Neural cell (in vitro differentiated cells): Measurements from ENCODE around the gene TSPEAR. TPM values are rescaled to one million over a fixed set of nuclear protein-coding genes. Genes with fewer than 3 reads are reported as not detected.
"Not testable (repeated sequence)": the region's sequence is repeated elsewhere in the genome, so short reads cannot be mapped to it uniquely, and the experiment has no call there.

Experiments used
- H2AFZ ChIP-seq: fragments of 200-600, 300-800 bp; sonication (generic), shearing (Covaris generic); 2 replicates; pipeline ENCODE4 v1.6.0; 2014; ENCODE audit warnings: low read depth, mild to moderate bottlenecking, antibody characterized with exemption, low read length, moderate library complexity
- H3F3A ChIP-seq: fragments of 200-600 bp; shearing (Covaris generic); 2 replicates; pipeline ENCODE4 v1.6.1; 2016; ENCODE audit warnings: mild to moderate bottlenecking, moderate library complexity, mixed read lengths, antibody characterized with exemption, low read length; ENCODE audit not compliant: insufficient read depth, poor library complexity, severe bottlenecking
- H3K27ac ChIP-seq: fragments of 200-600, 300-800 bp; sonication (generic), shearing (Covaris generic); 2 replicates; pipeline ENCODE4 v1.5.1; 2014; ENCODE audit warnings: mild to moderate bottlenecking, low read length, moderate library complexity
- H3K27me3 ChIP-seq: fragments of 300-800, 200-600 bp; sonication (generic), shearing (Covaris generic); 2 replicates; pipeline ENCODE4 v1.6.0; 2014; ENCODE audit warnings: mild to moderate bottlenecking, low read depth, low read length, moderate library complexity; ENCODE audit not compliant: insufficient read depth
- H3K36me3 ChIP-seq: fragments of 300-800, 200-600 bp; sonication (generic), shearing (Covaris generic); 2 replicates; pipeline ENCODE4 v1.5.1; 2014; ENCODE audit warnings: mild to moderate bottlenecking, antibody characterized with exemption, low read length, moderate library complexity; ENCODE audit not compliant: insufficient read depth
- H3K4me2 ChIP-seq: fragments of 300-800, 200-600 bp; sonication (generic), shearing (Covaris generic); 2 replicates; pipeline ENCODE4 v1.6.0; 2014; ENCODE audit warnings: mild to moderate bottlenecking, low read length
- H3K4me3 ChIP-seq: fragments of 300-800, 200-600 bp; sonication (generic), shearing (Covaris generic); 2 replicates; pipeline ENCODE4 v1.5.1; 2014; ENCODE audit warnings: mild to moderate bottlenecking, low read length, moderate library complexity
- H3K79me2 ChIP-seq: fragments of 200-600 bp; shearing (Covaris generic); replicated peaks from 2 replicates; pipeline ENCODE4 v1.6.0; 2014; ENCODE audit warnings: mild to moderate bottlenecking, low read length, moderate library complexity; ENCODE audit not compliant: insufficient read depth
- H3K9ac ChIP-seq: fragments of 300-800, 200-600 bp; sonication (generic), shearing (Covaris generic); 2 replicates; pipeline ENCODE4 v1.6.1; 2016; ENCODE audit warnings: mild to moderate bottlenecking, low read length, mixed read lengths
- H3K9me2 ChIP-seq: fragments of 200-600 bp; shearing (Covaris generic); 2 replicates; pipeline ENCODE4 v1.6.1; 2016; ENCODE audit warnings: mild to moderate bottlenecking, low read length, mixed read lengths; ENCODE audit not compliant: insufficient read depth
- H3K9me3 ChIP-seq: fragments of 200-600, 300-800 bp; sonication (generic), shearing (Covaris generic); 2 replicates; pipeline ENCODE4 v1.6.1; 2016; ENCODE audit warnings: mild to moderate bottlenecking, mixed run types, low read length, moderate library complexity, mixed read lengths
- H4K20me1 ChIP-seq: fragments of 200-600 bp; shearing (Covaris generic); 2 replicates; pipeline ENCODE4 v1.6.1; 2016; ENCODE audit warnings: mild to moderate bottlenecking, mixed run types; ENCODE audit not compliant: insufficient read depth
- EP300 ChIP-seq: fragments of 450-650 bp; conservative IDR thresholded peaks from 2 replicates; pipeline ENCODE4 v1.6.1; 2014; ENCODE audit warnings: antibody characterized with exemption, mild to moderate bottlenecking, moderate library complexity; ENCODE audit not compliant: poor library complexity, severe bottlenecking
- EZH2 ChIP-seq: fragments of 200-600, 300-800 bp; shearing (Covaris generic), sonication (generic); IDR thresholded peaks from 2 replicates; pipeline ENCODE4 v1.6.1; 2014; ENCODE audit warnings: antibody characterized with exemption, low read length, borderline replicate concordance, mild to moderate bottlenecking; ENCODE audit not compliant: insufficient read depth, poor library complexity, severe bottlenecking
- MXI1 ChIP-seq: fragments of 450-650 bp; conservative IDR thresholded peaks from 2 replicates; pipeline ENCODE4 v1.6.1; 2014; ENCODE audit warnings: antibody characterized with exemption, mild to moderate bottlenecking; ENCODE audit not compliant: poor library complexity, severe bottlenecking
- POLR2AphosphoS5 ChIP-seq: IDR thresholded peaks from 2 replicates; pipeline ENCODE4 v1.6.1; 2012
- RAD21 ChIP-seq: fragments of 450-650 bp; conservative IDR thresholded peaks from 2 replicates; pipeline ENCODE4 v1.6.1; 2014; ENCODE audit warnings: antibody characterized with exemption, mild to moderate bottlenecking, moderate library complexity
- REST ChIP-seq: IDR thresholded peaks from 2 replicates; pipeline ENCODE4 v1.6.1; 2012; ENCODE audit warnings: borderline replicate concordance
- SMC3 ChIP-seq: fragments of 450-650 bp; conservative IDR thresholded peaks from 2 replicates; pipeline ENCODE4 v1.6.1; 2014; ENCODE audit warnings: antibody characterized with exemption, mild to moderate bottlenecking, moderate library complexity; ENCODE audit not compliant: poor library complexity
- TAF1 ChIP-seq: IDR thresholded peaks from 2 replicates; pipeline ENCODE4 v1.6.1; 2012; ENCODE audit warnings: low read depth
- polyA plus RNA-seq: library from polyadenylated mRNA; depleted of rRNA; stranded (reverse); fragments of >200 nt; gene quantifications from 2 replicates; pipeline ENCODE4 v1.2.3, GENCODE V29; 2014
- TF ChIP-seq, protein P1 (sequence below): fragments of 450-650 bp; IDR thresholded peaks from 2 replicates; pipeline ENCODE4 v1.5.1; 2014; ENCODE audit warnings: antibody characterized with exemption, mild to moderate bottlenecking, moderate library complexity; ENCODE audit not compliant: poor library complexity, severe bottlenecking

TSPEAR gene
- polyA plus RNA-seq, 1 donor from 2014 or later = 0.19 TPM

GRCh38 chr21:44686843-44687561, 24.4 kb downstream of the TSPEAR start:
- Histone ChIP-seq H3K9ac (no peak overlapping the region), H3K27me3 (no peaks in the 10 kb centered on the region)

DNA sequence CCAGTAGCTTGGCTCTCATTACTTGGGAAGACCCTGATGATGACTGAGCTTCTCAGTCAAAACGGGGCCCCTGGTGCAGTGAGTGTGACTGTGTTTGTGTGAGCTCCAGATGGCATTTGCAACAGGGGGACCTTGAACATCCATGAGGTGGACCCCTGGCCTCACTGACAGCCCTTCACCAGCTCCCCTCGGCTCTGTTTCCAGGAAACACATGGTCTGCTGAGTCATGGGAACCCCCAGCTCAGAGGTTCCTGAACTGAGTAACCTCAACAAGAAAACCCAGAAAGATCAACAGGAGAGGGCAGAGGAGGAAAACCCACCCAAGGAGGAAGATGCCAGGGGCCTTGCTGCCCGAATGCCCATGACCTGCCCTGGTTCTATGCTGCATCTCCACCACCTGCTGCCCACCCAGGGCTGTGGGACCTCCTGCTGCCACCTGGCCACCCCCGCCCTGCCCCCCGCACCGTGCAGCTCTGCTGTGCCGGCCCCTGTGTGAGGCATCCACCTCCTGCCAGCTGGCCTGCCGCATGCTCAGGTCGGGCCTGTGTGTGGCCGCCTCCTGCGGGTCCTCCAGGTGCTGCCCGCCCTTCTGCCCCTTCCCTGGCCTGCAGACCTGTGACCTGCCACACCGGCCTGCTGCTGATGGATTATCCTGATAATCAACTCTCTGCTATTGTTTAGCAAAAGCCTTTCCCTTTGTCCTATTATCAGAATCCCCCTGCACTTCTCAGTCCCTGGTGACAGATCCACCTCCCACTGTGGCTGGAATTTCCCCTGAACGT, 25.2 kb downstream of the TSPEAR start:
- Histone ChIP-seq H3K9me2 (no peaks in the 10 kb centered on the region), H3K27ac (no peak overlapping the region), H3K9me3 (no peaks in the 10 kb centered on the region), H3K4me2 (no peak overlapping the region), H3F3A (no peaks in the 10 kb centered on the region), H4K20me1 (no peaks in the 10 kb centered on the region), H3K4me3 (no peak overlapping the region), H3K36me3 (no peaks in the 10 kb centered on the region), H2AFZ (no peak overlapping the region), H3K9ac (no peak overlapping the region), H3K79me2 (no peaks in the 10 kb centered on the region), H3K27me3 (no peaks in the 10 kb centered on the region)
- no peak for TF ChIP-seq RAD21
- TF ChIP-seq EZH2 = no peak
- TF ChIP-seq TAF1 = no peak
- TF ChIP-seq POLR2AphosphoS5 = no peak
- TF ChIP-seq MXI1 = no peak
- TF ChIP-seq EP300 = no peak
- no peak for TF ChIP-seq SMC3
- TF ChIP-seq REST = no peak

More at GRCh38 chr21:44686843-44687561, 24.4 kb downstream of the TSPEAR start:
- Histone ChIP-seq H3K4me2 (no peak overlapping the region), H4K20me1 (no peaks in the 10 kb centered on the region), H3K9me2 (no peaks in the 10 kb centered on the region), H3K9me3 (no peaks in the 10 kb centered on the region), H2AFZ (no peak overlapping the region), H3K36me3 (no peaks in the 10 kb centered on the region), H3F3A (no peaks in the 10 kb centered on the region), H3K4me3 (no peak overlapping the region), H3K79me2 (no peaks in the 10 kb centered on the region), H3K27ac (no peak overlapping the region)
- TF ChIP-seq, protein P1, sequence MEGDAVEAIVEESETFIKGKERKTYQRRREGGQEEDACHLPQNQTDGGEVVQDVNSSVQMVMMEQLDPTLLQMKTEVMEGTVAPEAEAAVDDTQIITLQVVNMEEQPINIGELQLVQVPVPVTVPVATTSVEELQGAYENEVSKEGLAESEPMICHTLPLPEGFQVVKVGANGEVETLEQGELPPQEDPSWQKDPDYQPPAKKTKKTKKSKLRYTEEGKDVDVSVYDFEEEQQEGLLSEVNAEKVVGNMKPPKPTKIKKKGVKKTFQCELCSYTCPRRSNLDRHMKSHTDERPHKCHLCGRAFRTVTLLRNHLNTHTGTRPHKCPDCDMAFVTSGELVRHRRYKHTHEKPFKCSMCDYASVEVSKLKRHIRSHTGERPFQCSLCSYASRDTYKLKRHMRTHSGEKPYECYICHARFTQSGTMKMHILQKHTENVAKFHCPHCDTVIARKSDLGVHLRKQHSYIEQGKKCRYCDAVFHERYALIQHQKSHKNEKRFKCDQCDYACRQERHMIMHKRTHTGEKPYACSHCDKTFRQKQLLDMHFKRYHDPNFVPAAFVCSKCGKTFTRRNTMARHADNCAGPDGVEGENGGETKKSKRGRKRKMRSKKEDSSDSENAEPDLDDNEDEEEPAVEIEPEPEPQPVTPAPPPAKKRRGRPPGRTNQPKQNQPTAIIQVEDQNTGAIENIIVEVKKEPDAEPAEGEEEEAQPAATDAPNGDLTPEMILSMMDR = no peak
- no peak for TF ChIP-seq RAD21
- no peak for TF ChIP-seq REST
- no peak for TF ChIP-seq EP300
- TF ChIP-seq POLR2AphosphoS5 = no peak
- no peak for TF ChIP-seq SMC3

DNA sequence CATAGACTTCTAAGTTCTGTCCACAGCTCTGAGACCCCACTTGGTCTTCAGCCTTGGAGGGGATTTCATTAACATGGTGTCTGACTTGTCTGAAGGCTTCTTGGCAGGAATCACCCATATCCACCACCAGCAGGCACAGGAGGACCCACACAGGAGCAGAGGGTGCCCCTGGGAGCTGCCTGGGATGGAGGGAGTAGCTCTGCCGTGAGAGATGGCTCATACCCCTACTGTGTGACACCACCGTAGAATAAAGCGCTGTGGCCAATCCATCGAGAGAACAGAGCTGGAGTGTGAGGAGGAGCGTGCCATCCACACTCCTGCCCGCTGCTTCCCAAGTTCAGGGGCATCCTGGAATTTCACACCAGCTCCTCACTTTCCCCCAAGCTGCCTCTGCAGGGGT, 26.3 kb downstream of the TSPEAR start:
- H3F3A ChIP-seq, H4K20me1 ChIP-seq, H3K4me3 ChIP-seq, H3K36me3 ChIP-seq, H3K9me2 ChIP-seq, H3K79me2 ChIP-seq, H3K9ac ChIP-seq, H3K27ac ChIP-seq, H3K9me3 ChIP-seq, H3K27me3 ChIP-seq, H2AFZ ChIP-seq, H3K4me2 ChIP-seq: not testable (repeated sequence)
